ENCODE measurements around the gene DDC.
"Not testable (repeated sequence)": the region's sequence is repeated elsewhere in the genome, so short reads cannot be mapped to it uniquely, and the experiment has no call there.

Gene DDC

DNA sequence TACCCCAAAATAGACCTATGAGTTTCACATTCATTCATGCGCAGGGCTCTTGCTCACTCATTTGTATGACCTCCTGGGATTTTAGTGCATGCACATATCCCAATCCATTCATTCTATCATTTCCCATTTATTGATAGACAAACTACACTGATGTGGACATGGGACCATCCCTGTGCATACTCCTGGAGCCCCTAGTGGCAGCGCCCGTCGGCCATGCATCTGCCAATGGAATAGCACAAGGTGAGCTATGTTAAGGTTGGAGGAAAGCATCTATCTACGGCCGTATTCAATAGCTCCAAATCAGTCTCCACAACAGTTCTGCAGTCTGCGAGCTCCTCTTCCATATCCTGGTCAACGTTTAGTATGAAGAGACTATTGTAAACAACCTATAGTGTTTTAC lies 83.3 kb downstream of the DDC start:
- no peak for DNase-seq (ENCODE audit: low read depth in 2 of 2)

DNA sequence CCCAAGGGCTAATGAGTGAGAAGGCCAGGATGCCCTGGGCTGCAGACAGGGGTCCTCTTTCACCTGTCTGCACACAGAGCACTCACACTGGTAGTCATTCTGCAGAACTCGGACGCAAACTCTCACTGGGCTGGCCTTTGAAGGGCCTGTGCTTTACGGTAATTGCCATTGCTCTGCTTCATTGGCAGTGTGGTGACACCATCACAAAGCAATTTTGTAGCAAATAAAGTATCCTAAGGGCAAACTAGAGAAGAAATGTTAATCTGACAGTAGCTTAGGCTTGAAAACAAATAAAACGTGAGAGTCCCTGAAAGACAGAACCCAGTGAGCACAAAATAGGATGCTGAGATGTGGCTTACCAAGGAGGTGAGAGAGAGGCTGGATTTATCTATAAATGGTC lies 84.4 kb downstream of the DDC start:
- DNase-seq (ENCODE audit: low read depth in 2 of 2), result no peak

DNA sequence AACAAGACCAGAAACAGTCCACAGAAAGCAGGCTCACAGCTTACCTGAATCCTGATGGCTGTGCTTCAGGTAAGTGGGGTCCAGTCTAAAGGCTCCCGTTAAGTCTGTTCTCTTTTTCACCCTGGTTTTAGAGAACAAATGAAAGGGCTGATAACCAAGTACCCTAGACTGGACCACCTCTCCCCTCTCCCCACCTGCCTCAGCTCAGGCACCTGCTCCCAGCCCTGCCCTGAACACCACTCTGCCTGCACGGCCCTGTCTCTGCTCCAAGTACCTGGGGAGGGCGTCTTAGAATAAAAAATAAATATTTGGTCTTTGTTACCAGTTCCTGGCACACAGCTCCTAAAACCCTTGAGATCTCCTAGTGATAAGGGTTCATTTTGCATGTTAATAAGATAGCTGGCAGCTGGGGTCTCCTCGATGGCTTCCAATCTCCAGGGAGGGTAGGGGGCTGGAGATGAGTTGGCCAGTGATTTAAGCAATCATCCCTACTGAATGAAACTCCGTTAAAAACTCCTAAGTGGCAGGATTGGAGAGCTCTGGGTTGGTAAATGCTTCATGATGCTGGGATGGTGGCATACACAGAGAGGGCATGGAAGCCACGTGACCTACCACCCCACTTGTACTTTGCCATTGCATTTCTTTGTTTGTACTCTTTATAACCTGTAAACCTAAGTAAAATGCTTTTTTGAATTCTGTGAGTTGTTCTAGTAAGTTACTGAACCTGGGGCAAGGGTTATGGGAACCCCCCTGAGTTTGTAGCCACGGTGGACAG lies 85.3 kb downstream of the DDC start:
- no peak for DNase-seq (ENCODE audit: low read depth in 2 of 2)

DNA sequence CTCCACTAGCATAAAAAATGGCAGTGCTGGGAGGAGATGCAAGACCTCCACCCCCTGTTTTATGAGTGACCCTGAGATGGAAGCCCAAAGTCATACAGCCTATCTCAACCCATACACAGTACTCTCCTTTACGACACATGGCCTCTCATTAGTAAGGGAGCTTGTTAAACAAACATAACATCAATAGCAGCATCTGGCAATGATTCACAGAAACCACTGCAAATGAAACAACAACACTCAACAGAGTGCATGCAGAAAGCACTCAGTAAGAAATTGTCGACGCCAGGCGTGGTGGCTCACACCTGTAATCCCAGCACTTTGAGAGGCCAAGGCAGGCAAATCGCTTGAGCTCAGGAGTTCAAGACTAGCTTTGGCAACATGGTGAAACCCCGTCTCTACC lies 87.6 kb downstream of the DDC start:
- DNase-seq (ENCODE audit: low read depth in 2 of 2), result no peak

DNA sequence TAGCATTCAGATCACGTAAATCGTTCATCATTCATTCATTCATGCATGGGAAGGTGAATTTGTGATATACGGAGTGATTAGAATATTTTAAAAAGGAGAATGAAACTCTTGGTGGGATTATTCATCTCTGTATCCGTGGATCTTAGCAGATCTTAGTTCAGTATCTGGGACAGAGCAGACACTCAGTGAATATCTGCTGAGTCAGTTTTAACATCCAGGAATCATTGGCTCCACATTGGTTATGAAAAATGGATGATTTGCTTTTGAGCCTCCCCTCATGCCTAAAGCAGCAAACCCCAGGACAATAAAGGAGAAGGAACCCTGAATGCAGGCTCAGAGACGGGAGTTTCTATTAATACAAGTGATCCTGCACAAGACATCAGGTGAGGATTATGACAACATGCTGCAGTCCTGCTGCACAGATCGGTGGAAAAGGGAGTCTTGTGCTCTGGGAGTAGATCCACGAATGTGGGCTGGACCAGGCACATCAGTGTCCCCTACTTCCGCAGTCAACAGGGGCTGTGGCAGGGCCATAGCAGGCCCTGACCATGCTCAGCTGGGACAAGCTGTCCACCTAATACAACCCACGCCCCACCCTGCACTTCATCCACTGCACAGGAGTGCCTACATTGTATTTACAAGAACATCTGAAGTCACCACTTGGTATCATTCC lies 88.1 kb downstream of the DDC start:
- DNase-seq (ENCODE audit: low read depth in 2 of 2), result no peak

DNA sequence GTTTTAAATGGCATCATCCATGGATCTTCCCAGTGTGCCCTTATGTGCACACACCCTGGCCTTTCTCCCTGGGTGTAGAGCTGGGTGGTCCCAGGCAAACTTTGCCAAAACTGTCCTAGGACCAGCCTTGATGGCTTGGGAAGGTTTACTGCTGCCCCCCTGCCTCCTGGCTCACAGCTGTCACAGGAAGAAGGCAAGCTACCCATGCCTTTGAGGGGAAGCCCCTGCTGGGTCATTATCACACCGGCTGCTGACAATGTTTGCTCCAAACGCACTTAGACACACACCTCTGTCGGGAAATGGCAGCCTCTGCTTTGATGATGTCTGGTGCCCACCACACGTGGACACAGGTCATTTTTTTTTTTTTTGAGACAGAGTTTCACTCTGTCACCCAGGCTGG lies 89.9 kb downstream of the DDC start:
- DNase-seq (ENCODE audit: low read depth in 2 of 2), result no peak

DNA sequence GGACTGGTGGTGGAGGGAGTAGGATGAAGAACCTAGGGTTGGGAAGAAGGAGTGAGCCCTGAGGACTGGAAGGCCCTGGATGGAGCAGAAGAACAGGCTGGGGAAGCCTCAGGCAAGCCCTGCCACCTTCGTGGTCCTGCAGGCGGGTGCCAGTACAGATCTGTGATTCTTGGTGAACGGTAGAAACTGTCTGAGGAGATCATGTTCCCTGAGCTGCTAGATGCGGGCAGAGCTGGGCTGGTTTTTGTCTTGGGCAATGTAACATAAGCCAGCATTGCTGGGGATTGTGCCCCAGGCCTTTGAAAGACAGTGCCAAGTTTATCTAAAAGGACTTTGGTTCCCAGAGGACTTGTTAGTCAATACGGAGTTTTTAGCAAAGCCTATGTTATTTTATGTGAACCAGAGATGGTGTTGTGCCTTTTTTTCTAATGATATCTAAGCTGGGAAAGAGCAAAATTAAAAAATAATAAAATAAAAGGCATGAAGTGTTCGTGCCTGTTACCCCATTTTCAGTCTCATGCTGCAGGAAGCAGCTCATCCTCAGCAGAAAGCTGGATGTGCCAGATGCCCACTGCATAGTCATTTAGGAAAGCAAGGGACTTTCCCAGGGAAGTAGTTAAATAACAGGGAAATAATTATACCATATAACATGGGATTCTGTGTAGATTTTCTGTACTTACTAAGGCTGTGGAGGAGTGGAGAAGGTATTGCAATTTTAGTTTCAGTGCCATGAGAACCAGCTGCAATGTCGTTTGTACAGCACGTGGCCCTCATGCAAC lies 90.6 kb downstream of the DDC start:
- no peak for DNase-seq (ENCODE audit: low read depth in 2 of 2)

DNA sequence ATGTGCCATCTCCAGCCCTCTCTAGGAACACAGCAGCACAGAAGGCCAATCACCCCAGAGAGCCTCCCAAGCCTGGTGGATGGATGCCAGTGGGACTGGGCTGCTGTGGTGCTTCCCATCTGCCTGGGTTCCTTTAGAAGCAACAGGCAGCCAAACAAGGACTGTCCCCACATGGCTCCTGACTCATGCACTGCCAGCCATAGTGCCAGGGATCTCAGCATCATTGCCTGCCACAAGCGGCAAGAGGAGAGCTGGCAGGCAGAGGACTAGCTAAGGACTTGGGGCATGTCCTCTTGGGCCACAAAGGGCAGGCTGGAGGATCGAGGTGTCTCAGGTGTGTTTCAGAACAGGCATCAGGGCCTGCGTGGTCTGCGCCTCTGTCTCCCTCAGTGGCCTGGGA lies 91.7 kb downstream of the DDC start:
- no peak for DNase-seq (ENCODE audit: low read depth in 2 of 2)

DNA sequence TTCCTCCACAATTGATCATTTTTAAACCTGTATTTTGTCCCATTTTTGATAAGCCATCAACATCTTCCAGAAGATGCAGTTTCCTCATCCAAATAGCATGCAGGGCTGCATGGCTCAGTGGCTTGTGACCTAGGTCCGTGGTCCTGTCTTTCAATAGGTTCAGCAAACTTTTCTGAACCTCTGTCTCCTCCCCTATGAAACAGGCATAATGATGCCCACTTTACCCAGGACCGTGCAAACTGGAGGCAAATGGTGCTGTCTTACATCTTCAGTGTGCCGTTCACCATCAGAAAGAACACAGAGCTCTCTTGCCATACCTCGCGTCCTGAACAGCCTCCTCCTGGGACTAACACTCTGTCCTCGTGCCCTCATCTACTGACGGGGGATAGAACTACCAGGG lies 92.8 kb downstream of the DDC start:
- no peak for DNase-seq (ENCODE audit: low read depth in 2 of 2)

DNA sequence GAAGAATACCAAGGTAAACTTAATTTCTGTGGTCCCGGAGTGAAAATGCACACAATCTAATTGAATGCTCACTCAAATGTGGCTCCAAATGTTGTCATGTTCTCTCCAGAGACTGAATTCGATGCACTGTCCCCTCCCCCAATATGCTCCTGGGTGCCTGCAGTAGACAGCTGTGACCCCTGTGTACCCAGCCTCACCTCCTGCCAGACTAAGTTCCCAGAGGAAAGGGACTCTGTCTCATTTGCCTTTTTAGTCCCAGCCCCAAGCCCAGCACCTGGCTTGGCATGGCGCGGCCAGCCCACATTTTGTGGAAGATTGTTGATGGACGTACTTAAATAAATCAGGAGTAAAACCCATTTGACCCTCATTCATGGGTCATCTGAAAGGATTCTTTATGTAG lies 93.2 kb downstream of the DDC start:
- DNase-seq (ENCODE audit: low read depth in 2 of 2), result no peak

DNA sequence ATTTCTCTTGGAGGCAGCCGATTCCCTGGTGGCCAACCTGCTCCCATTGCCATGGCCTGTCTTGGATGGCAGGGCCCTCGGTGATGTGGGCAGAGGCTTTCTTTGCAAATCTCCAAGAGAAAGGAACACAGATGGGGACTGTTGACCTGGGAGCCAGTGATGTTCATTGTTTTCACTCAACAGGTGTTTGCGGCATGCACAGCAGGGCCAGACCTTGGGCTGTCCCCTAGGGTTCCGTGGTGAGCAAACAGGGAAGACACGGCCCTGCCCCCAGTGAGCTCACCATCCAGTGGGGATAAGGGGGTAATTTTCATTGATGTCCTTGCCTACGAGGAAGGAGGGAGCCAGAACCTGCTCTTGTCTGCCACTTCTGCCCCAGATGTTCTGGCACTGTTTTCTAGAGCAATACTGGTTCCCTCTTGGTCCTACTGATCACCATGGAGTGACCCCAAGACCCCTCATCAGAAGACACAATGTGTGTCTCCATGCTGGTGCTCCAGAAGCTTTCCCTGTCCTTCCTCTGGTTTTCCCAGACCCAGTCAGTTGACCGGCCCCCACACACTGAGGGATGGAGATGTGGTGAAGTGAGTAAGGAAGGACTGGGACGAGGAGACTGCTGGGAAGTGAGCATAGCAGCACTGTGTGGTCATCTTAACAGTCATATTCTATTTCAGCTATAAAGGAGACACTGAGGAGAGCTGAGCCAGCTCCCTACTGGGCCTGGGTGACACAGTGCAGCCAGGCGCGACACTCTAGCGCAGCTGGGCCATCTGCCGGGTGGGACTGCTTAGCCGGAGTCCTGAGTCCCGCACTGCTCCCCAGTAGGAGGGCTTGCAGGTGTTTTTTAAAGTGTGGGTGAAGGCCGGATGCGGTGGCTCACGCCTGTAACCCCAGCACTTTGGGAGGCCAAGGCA lies 94.7 kb downstream of the DDC start:
- no peak for DNase-seq (ENCODE audit: low read depth in 2 of 2)

DNA sequence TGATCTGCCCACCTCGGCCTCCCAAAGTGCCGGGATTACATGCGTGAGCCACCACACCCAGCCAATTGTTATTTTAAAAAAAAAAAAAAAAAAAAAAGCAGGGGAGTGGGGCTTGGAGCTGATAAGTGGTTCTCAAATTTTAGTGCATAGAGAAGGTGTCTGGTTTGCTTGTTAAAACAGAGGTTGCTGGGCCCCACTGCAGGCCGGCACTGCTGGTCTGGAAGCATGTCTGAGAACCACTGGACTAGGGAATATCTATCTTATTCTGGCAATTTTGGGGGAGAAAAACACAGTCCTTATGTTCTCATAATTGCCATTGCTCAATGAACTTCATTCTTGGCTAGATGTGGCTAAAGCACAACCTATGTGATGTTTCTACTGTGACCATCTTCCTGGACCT lies 96.0 kb downstream of the DDC start:
- no peak for DNase-seq (ENCODE audit: low read depth in 2 of 2)

DNA sequence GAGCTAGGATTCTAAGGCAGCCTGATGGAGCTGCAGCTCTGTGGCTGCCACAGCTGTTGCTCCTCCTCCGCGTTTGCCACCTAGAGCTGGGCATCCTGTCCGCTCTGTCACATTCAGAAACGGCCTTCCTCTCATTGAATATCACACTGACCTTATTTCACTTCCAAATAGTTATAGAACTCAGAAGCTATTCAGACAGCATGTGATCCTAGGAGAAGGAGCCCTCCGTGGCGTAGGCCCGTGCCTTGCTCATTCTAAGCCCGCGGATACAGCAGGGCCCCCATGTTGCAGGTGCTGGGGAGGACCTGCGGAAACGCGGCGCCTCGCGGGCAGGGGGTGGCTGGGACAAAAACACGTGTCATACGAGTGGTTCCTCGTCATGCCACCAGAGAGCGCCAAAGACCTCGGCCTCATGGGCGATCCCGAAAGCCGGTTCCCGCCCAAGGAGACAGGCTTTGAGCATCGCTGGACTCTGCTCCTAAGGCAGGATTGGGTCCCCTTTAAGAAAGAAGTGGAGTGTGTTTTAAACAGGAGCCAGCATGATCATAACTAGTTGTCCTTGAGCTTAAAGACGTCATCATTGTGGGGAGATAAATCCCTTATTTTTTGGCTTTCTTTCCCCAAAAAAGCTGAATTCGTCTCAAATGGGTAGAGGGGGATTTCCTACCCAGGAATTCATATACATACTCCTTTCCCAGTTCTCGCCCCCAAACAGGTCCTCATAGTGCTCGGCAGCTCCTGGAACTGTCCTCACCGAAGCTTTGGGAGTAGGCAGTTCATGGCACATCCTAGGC lies 97.2 kb downstream of the DDC start:
- DNase-seq (ENCODE audit: low read depth in 2 of 2), result peak; percentile 49 to 58

DNA sequence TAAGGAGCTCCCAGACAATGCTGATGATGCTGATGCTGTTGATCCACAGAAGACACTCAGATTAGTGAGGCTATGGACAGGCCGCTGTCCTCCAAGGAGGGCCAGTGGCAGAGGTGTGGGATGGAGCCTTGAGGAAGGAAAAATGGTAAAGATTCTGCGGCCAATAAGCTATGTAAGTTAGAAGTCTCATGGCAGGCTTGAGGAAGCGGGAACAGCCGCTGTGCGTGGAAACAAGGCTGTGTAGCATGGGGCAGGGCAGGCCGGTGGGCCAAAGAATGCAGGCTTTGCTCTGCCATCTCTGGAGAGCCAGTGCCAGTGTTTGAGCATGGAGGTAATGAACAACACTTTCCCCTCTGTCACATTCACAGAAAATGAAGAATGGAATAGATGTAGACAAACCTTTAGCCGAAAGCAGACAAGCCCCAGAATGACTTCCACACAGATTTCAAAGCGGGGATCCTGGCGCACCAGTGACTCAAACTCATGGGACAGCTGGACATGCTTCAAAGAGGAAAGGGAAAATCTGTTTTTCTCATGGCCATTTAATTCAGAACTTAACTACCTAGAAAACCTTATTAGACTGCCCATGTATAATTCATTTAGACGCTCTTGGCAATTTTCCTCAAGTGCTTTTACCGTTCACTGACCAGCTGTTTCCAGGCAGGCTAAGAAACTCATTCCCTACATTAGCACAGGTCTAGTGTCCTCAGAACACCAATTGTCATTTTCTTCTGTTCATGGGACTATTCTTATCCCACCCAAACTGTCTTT lies 98.2 kb downstream of the DDC start:
- no peak for DNase-seq (ENCODE audit: low read depth in 2 of 2)

DNA sequence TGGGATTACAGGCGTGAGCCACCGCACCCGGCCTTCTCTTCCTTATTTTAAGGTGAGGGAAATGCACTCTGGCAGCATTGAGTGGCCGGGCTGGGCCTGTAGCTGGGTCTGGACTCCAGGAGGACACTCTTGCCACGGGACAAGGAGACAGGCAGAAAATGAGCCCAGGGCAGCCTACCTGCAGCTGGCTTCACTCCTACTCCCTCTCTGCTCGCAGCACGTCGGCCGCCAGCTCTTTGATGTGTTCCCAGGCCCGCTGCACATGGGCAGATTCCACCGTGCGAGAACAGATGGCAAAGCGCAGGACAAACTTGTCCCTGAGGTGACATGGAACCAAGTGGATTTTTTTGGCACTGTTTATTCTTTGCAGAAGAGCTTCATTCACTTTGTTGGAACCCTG lies 102.2 kb downstream of the DDC start:
- no peak for DNase-seq (ENCODE audit: low read depth in 2 of 2)

DNA sequence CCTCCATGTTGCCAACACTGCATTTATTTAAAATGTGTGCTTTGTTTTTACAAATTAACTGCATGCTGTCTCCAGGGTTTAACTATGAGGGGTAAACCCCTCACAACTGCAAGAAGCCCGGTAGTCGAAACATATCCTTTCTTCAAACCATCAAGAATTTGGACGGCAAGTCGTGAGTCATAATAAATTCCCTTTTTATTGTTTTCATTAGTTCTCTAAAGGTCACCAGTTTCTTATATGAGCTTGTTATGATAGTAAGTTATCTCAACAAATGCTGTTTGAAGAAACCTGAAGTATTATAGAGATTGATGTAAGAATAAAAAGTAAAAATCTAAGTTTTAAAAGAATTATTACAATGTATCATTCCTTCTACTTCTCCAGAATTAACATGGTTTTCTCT lies 102.8 kb downstream of the DDC start:
- no peak for DNase-seq (ENCODE audit: low read depth in 2 of 2)

DNA sequence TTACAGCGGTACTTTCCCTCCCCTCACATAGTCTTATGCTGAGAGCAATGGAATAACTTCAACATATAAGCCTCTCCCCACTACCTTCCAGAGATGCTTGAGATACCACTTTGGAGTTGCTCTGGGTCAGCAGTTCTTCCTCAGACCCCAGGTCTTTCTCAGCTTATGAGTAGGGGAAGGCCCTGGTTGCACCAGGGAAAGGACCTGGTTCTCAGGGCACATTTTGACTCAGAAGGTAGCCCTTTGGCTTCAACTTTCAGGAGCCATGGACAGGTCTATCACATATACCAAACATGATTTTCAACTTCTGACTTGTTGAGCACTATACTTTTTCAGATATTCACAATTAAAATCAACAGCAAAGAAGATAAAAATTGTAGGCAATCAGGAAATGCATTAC lies 103.5 kb downstream of the DDC start:
- DNase-seq (ENCODE audit: low read depth in 2 of 2), result no peak

DNA sequence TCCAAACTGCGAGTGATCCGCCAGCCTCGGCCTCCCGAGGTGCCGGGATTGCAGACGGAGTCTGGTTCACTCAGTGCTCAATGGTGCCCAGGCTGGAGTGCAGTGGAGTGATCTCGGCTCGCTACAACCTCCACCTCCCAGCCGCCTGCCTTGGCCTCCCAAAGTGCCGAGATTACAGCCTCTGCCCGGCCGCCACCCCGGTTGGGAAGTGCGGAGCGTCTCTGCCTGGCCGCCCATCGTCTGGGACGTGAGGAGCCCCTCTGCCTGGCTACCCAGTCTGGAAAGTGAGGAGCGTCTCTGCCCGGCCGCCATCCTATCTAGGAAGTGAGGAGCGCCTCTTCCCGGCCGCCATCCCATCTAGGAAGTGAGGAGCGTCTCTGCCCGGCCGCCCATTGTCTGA lies 106.0 kb downstream of the DDC start:
- not testable (repeated sequence) for DNase-seq (ENCODE audit: low read depth in 2 of 2)

DNA sequence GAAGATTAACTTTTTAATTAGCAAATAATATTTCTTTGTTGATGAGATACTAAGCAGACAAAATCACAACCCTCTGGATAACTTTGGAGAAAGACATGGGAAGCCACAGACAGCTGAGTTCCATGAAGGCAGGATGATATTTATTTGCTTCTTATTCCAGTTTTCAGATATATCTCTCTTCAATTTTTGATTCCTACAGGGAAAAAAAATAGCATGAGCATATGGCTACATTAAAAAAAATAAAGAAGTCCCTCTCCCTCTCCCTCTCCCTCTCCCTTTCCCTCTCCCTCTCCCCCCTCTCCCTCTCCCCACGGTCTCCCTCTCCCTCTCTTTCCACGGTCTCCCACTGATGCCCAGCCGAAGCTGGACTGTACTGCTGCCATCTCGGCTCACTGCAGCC lies 106.6 kb downstream of the DDC start:
- not testable (repeated sequence) for DNase-seq (ENCODE audit: low read depth in 2 of 2)
